Activated CD4-positive, CD25-positive, alpha-beta regulatory T cell treated with anti-CD3 and anti-CD28 coated beads, Interleukin-2, amount 50 U/mL, for 24 hours (primary cell): ENCODE data around the gene SPHK2.
A peak's percentile ranks its signal among the peaks of the same experiment; 100 is the strongest.
"Not testable (repeated sequence)": the region's sequence is repeated elsewhere in the genome, so short reads cannot be mapped to it uniquely, and the experiment has no call there.

ENCODE experiments used
- ATAC-seq, 2 donors: fragments of 150-1000 bp; cut with Tn5 transposase; one replicate each; pipeline ENCODE4 v1.10.0; 2021; ENCODE audit warnings: mild to moderate bottlenecking in 1 of 2, moderate library complexity in 1 of 2

The SPHK2 gene

DNA sequence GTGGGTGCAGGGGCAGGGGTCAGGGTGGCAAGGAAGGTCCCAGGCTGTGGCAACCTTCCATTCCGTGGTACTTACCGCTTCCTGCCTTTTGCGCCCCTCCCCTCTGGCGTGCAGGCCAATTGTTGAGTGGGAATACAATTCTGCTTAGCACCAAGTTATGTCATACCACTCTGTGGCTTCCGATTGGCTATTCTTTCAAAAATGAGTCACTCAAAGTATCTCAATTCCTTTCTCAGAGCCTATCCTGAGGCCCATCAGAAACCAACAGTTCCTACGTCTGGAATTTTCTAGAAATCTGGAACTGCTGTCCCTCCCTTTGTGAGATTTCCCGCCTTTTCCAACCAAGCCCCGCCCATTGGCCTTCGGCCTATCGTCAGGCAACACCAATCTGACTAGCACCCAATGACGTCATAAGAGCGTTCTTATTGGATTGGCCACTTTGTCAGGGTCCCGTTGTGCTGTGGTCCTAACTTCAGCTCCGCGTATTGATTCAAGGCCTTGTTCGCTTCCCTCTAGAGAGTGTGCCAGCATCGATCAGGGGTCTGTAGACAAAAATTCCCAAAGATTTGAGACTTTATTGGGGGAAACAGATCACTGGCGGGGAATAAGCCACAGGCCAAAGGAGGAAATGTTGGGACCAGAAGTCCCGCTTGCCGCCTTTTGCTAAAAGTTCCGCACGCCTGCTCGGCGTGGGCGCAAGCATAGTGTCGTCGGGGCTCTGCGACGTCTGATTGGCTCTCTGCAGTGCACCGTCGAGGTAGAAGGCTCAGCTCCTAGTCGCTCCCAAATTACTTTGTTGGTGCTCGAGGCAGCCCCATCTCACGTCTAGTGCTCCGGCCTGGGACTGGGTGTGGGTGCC, 41.8 kb downstream of the SPHK2 start:
- ATAC-seq: peak; percentile 94 to 95

DNA sequence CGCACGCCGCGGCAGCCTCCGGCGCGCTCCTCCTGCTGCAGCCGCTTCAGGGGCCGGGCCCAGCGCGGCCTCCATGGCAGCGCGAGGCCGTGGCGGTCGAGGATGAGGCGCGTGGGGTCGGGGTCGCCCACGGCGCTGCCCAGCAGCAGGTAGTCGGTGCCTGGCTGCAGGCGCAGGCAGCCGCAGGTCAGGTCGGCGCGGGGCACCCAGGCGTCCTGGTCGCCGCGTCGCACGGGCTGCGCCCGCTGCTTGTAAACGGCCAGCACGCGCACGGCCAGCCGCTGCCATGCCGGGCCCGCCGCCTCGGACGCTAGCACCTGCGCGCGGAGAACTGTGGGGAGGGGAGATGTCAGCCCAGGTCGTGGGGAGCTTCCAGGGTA, 42.4 kb downstream of the SPHK2 start:
- ATAC-seq: no peak

DNA sequence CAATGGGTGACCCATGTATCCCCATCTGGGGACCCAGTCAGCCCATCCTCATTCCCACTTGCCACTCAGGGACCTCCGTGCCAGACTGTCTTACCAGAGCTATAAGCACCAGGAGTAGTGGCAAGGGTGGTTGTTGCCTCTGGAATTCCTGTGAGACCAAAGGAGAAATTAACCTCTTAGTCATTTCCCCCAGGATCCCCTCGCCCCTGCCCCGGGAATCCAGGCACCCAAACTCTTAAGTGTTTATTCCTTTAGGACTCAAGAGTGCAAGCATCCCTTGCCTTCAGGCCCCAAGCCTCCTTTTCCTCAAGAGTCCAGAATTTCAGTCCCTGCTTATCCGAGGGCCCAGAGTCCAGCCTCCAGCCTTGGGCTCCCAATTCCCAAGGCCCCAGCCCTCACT, 44.4 kb downstream of the SPHK2 start:
- ATAC-seq: no peak

DNA sequence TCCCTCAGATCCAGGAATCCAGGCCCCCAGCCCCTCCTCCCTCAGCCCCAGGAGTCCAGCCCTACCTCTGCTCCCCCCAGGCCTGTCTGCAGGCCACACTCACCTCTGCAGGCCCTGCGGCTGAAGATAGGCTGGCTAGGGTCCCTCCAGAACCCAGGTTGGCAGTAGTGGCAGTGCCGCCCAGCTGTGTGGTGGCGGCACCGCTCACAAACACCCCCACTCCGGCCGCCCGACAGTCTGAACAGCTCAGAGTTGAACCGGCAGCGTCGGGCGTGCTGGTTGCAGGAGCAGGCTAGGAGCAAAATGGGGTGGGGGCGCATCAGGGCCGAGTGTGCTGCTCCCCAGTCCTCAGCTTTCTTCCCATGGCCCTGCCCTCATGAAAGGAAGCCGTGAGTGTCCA, 45.2 kb downstream of the SPHK2 start:
- no peak for ATAC-seq

DNA sequence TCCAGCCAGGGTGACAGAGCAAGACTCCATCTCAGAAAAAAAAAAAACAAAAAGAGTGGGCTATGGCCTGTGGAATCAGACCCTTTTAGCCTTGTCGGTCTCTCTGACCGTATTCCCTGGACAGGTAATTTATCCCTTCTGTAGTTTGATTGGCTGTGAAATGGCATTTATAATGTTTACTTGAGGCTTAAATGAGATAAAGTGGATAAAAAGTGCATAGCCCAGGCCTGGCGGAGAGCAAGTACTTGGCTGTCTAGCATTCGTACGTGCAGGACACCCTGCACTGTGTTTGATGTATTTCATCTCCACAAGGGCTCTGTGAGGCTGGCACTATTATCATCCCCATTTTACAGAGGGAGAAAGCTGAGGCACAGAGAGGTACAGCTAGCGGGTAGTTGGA, 46.5 kb downstream of the SPHK2 start:
- no peak for ATAC-seq

DNA sequence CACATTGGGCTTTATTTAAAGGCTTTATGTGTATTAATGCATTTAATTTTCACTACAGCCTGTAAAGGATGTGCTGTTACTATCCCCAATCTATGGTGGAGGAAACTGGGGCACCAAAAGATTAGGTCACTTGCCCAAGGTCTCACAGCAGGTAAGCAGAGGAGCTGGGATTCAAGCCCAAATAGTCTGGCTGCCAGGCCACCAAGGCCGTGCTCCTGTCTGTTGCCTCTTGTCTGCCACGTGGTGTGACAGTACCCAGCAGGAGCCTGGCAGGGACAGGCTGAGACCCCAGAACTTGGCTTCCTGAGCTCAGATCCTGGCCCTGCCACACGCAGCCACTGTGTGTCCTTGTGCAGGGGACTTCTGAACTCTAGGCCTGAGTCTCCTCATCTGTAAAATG, 49.0 kb downstream of the SPHK2 start:
- ATAC-seq: no peak

DNA sequence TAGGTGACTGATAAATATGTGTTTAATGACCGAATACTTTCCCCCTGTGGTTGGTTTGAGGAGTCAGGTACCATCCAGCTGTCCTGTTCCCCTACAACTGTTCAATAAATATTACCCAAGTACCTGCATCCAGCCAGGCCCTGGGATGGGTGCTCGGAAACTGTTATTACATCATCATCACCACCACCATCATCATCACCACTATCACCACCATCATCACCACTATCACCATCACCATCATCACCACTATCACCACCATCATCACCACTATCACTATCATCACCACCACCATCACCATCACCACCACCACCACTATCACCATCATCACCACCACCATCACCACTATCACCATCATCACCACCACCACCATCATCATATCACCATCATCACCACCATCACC, 49.5 kb downstream of the SPHK2 start:
- no peak for ATAC-seq

DNA sequence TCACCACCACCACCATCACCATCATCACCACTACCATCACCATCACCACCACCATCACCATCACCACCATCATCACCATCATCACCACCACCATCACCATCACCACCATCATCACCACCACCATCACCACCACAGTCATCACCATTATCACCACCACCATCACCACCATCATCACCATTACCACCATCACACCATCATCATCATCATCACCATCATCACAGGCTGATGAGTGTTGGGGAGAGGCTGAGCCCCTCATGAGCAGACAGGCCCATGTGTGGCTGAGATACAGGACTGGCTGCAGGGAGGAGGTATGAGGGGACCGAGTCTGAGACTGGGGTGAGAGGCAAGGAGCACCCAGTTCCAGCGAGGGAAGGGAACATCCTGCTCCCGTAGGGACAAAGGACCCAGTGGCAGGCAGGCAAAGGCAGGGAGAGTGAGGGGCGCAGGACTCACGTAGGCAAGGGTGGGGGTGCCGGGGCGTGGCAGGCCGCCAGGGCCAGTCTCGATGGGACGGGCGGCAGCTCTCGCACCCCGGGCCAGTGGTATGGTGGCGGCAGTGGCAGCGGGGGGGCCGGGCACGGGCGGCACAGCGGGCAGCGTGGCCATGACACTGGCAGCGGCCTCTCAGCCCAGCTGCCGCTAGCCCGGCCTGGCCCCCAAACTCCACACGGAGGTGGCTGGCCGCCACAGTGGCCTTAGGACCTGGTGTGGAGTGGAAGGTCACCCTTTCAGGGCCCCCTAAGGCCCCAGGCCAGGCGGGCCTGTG, 50.8 kb downstream of the SPHK2 start:
- no peak for ATAC-seq

DNA sequence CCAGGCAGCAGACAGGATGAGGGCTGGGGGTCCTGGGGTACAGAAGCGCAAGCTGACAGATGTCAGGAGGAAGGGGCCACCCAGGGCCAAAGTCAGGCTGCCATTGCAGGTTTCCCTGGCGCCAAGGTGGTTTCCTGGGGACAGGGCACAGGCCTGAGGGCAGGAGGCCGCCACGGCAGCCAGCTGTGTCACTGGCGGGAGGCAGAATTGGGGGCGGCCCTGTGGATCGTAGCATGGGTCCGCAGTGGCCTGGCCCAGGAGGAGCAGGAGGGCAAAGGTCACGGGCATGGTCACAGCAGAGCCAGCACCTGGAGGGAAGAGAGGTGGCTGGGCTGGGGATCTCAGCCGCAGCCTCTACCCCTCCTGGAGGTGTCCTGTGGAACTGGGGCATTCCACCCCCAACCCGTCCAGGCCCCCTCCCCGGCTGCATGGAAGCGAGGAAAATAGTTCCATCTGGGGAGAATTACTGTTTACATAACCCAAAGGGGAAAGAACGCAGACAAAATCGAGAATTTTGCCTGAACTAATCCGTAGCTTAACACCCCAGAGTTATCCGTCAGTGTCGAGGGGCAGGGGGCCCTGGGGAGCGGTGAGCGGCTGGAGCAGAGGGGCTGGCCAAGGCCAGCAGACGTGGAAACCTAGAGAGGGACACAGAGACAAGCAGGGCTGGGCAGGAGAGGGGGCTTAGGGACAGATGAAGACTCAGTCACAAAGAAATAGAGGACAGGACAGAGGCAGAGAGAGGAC, 51.6 kb downstream of the SPHK2 start:
- ATAC-seq: no peak

DNA sequence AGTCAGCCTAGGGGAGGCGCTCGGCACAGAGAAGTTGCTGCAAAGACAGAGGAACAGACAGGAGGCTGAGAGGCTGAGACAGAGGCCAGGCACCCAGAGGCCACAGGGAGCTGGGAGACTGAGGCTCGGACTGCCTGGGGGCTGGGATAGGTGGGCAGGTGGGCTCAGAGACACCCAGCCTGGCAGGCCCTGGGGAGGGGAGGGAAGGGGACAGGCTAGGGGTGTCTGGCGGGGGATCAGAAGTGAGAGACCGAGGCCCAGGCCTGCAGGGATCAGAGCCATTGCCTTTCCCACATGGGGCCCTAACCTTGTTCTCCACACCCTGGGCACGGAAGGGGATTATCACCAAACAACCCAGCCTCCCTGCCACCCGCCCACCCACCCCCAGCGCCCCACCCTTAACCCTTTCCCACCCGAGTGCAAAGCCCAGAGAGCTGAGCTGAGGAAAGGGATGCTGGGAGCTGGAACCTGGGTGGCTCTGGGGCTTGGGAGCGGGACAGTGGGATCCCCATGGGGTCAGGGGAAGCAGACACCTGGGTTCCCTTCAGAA, 52.2 kb downstream of the SPHK2 start:
- no peak for ATAC-seq

DNA sequence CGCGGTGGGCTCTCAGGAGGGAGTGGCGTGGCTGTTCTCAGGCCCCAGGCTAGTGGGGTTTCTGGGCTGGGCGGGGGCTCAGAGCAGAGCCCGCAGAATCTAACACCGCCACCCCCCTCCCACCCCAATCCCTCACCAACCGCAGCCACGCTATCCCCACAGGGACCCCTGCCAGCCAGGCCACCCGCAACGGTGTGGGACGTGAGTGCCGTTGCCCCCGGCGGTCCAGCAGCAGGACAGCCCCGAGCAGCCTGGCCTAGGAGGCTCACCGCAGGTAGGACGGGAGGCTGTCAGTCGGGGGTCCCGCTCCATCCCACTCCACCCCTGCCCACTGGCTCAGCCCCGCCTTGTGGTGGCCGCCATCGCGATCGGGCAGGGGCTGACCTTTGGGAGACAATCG, 53.7 kb downstream of the SPHK2 start, which contains the start of gene NTN5:
TSS of gene NTN5 (minus strand) at position 24 of the 400 bp plus-strand sequence. CDS start 2,031 bp downstream, outside the sequence.
- no peak for ATAC-seq

DNA sequence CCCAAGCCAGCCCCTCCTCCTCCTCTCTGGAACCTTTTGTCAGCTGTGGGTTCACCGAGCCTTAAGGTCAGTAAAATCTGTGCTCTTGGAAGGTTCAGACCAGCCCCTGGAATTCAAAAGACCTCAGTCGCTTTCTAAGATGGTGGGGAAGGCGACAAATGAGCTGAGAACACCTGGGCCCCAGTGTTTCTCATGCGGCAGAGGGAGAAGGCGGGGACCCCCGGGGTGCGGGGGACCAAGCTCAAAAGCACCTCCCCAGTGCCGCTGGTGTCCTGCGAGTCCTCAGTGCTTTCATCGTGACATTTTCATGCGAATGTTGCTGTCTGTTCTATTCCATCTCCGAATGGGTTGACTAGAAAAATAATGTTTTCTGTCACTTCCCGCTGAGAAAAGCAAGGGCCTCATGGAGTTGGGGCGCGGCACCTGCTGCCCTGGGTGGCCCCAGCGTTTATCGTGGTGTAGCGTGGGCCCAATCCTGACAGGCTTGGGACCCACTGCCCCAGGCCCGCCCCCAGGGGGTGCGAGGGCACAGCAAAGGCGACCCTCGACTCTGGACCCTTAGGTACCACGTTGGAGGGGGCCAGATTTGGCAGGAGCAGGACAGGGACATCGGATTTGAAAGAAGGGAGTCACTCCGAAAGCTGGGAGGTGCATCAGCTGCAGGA, 54.3 kb downstream of the SPHK2 start:
- ATAC-seq: no peak

DNA sequence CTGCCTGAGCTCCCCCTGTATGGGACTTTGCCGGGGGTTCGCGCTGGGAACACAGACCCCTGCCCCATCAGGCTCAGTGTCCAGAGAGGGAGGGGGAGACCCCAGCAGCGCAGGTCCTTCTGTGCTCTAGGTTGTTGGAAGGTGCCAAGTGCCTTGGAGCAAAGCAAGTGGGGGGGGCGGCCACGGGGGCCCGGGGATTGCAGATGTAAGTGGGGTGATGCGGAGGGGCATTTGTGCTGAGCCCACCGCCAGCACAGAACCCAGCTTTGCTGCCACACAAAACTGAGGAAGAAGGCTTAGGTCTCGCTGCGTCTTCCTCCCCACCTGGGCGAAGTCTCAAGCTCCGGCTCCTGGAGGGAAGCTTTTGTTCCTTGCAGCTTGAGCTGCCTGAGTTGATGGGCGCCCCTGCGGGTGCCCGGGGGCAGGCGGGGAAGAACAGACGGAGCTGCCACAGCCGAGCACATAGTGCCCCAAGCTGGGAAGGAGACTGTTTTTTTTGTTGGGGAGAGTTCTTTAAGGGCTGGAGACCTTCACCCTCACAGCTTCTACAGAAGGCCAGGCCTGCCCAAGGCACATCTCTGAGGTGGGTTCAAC, 55.0 kb downstream of the SPHK2 start:
- ATAC-seq: no peak

DNA sequence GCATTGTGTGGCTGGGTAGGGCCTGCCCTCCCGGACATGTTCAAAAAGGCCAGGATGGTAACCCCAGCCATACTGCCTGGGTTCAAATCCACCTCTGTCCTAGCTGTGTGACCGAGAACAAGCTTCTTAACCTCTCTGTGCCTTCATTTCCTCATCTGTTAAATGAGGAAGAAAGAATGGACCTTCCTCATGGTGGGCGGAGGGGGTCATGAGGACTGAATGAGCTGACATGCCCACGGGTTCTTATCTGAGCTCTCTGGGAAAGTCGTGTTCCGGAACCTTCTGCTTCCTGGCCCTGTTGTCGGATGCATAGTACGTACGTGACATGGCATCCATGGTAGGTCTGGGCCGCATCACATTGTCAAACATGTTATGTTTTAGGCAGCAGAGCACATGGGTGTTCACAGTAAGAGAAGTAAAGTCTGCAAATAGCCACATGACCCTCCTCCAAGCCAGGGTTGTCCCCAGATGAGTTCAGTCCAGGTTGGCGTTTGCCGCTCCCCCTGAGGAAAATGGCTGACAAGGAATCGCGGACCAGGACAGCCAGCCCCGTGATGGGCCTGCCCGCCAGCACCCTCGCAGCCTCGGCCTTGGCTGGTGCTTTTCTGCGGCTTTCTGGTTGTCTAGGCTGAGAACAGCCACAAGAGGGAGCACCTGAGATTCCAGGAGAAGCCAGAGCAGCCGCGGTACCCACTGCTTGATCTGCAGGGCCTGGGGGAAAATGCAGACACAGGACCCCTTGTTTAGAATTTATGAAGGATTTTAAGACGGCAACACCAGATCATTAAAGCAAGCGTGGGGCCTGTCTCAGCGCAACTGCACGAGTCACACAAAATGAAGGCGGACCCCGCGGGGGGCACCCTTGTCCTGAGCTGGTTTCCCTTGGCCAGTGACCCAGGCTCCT, 55.9 kb downstream of the SPHK2 start:
- peak; percentile 81 to 89 for ATAC-seq

DNA sequence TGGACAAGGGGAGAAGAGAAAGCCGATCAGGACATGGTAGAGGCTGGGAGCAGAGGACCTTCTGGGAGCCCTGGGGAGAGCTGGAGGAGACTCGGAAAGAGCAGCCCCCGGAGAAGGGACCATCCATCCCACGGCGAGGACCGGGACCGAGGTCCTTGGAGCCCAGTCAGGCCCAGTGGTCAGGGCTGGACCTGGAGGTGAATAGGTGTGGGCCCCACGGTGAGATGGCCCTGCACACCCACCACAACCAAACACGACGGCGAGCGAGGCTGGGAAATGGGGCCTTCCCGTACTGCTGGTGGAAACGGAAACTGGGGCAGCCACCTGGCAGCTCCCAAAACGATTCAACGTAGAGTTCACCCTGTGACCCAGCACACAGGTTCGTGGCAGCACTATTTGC, 57.2 kb downstream of the SPHK2 start:
- ATAC-seq: no peak

DNA sequence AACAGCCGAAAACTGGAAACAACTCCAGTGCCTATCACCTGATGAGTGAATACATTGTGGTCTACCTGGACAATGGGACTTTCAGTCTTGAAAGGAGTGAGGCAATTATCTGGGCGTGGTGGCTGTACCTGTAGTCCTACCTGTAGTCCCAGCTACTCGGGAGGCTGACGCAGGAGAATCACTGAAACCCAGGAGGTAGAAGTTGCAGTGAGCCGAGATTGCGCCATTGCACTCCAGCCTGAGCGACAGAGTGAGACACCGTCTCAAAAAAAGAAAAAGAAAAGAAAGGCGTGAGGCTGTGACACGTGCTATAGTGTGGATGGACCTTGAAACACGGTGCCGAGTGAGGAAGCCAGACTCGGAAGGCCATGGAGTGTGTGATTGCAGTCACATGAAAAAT, 57.6 kb downstream of the SPHK2 start:
- ATAC-seq: no peak

DNA sequence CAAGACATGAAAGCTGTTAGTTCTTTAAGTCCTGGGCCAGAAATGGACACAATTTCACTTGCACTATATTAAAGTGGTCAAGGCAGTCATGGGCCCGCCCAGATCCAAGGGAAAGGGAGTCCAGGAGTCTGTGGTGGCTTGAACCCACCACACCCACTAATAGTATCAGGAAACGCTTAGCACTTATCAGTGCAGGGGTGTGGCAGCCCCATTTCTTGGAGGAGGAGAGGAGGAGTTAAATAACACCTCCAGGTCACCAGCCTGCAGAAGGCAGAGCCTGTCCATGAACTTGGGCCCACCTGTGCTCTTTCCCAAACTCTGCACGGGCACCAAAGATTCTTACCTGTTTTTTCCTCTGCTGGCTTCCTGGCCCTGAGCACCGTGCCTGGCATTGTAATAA, 58.9 kb downstream of the SPHK2 start:
- ATAC-seq: no peak

DNA sequence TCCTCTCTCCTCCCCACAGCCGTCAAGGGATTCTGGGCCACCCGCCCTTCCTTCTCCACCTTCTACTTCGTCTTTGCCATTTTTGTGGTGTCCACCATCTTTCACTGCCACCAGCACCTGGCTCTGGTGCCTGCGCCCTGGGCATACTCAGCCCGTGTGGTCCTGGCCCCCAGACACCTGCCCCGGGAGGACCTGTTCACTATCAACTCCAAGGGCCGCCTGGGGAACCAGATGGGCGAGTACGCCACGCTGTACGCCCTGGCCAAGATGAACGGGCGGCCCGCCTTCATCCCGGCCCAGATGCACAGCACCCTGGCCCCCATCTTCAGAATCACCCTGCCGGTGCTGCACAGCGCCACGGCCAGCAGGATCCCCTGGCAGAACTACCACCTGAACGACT, 60.7 kb downstream of the SPHK2 start:
- ATAC-seq: not testable (repeated sequence)
